Colonic mucosa (tissue), 4 donors: ENCODE measurements around the gene CCDC107. TPM values are rescaled to one million over a fixed set of nuclear protein-coding genes. Genes with fewer than 3 reads are reported as not detected.

ENCODE experiments used
- DNase-seq: peaks from one replicate; pipeline ENCODE4 v3.0.0-alpha.2; 2020
- H3K27ac ChIP-seq: fragments of 200-600 bp; one replicate; pipeline ENCODE4 v1.8.0; 2021
- H3K27me3 ChIP-seq: fragments of 200-600 bp; one replicate; pipeline ENCODE4 v1.8.0; 2021
- H3K36me3 ChIP-seq: fragments of 200-600 bp; one replicate; pipeline ENCODE4 v1.8.0; 2021
- H3K4me1 ChIP-seq: fragments of 200-600 bp; one replicate; pipeline ENCODE4 v1.8.0; 2021; ENCODE audit warnings: mild to moderate bottlenecking
- H3K4me3 ChIP-seq: fragments of 200-600 bp; one replicate; pipeline ENCODE4 v1.8.0; 2021
- H3K9ac ChIP-seq, 2 donors: one replicate each; pipeline ENCODE4 v1.7.0; 2013; ENCODE audit warnings: control low read depth in 2 of 2, low read depth in 2 of 2, low read length in 2 of 2
- H3K9me3 ChIP-seq: fragments of 200-600 bp; one replicate; pipeline ENCODE4 v1.8.0; 2021
- CTCF ChIP-seq: fragments of 200-600 bp; IDR thresholded peaks from one replicate; pipeline ENCODE4 v1.8.0; 2022; ENCODE audit warnings: antibody characterized with exemption, mild to moderate bottlenecking
- intact Hi-C: fragments of 100-400 bp; cut with DNase I; formaldehyde crosslinking; loops from one replicate; pipeline ENCODE4 v1.14.1; 2022
- total RNA-seq, 2 donors: library from RNA; stranded (reverse); fragmentation: NEBNext Ultra II Directional in 1 of 2; extraction: Animal tissue kit (Norgen Biotek cat#: 25700) in 1 of 2; gene quantifications; one replicate each; pipeline ENCODE4 v1.2.1, GENCODE V29; 2021
- donor health status: healthy.
- donor health status: DM: no; HTN: no; CAD: no.
- donor health status: DM: no; HTN: no; CAD: no.

CCDC107 gene
- total RNA-seq, 2 donors from 2014 or later, result 19.4 to 38.3 TPM

GRCh38 chr9:35700942-35701341 is 42.9 kb downstream of the CCDC107 start:
- Histone ChIP-seq H3K4me3 (no peak overlapping the region), H3K9ac (no peak overlapping the region), H3K4me1 (no peaks in the 10 kb centered on the region), H3K27me3 (no peaks in the 10 kb centered on the region), H3K27ac (no peak overlapping the region), H3K9me3 (no peaks in the 10 kb centered on the region), H3K36me3 (peaks cover 61% of the 10 kb centered on the region)
- intact Hi-C loops, result no loop called here
- TF ChIP-seq CTCF, result no peak
- no peak for DNase-seq

GRCh38 chr9:35702696-35703095 is 44.6 kb downstream of the CCDC107 start:
- Histone ChIP-seq H3K4me3 (no peak overlapping the region), H3K27ac (no peak overlapping the region)
- intact Hi-C loops, result no loop called here

GRCh38 chr9:35703906-35704672 is 46.0 kb downstream of the CCDC107 start:
- intact Hi-C loops, result no loop called here
- Histone ChIP-seq H3K27ac (no peak overlapping the region), H3K4me3 (no peak overlapping the region), H3K27me3 (no peaks in the 10 kb centered on the region), H3K9me3 (no peaks in the 10 kb centered on the region), H3K9ac (no peak overlapping the region), H3K36me3 (peaks cover 73% of the 10 kb centered on the region), H3K4me1 (no peaks in the 10 kb centered on the region)
- no peak for DNase-seq
- TF ChIP-seq CTCF, result no peak

More at GRCh38 chr9:35702696-35703095, 44.6 kb downstream of the CCDC107 start:
- Histone ChIP-seq H3K9me3 (no peaks in the 10 kb centered on the region), H3K27me3 (no peaks in the 10 kb centered on the region), H3K36me3 (peaks cover 78% of the 10 kb centered on the region), H3K9ac (no peak overlapping the region), H3K4me1 (no peaks in the 10 kb centered on the region)
- no peak for TF ChIP-seq CTCF
- DNase-seq, result no peak

- no peak for TF ChIP-seq CTCF
- no peaks in the 10 kb centered on the region for H3K9me3 ChIP-seq
- no peak for DNase-seq
- H3K4me1 ChIP-seq, result no peaks in the 10 kb centered on the region
- intact Hi-C loops, result no loop called here
- no peak overlapping the region for H3K27ac ChIP-seq
- peaks cover 65% of the 10 kb centered on the region for H3K36me3 ChIP-seq
- H3K9ac ChIP-seq, result no peak overlapping the region
- H3K4me3 ChIP-seq, result no peak overlapping the region
- H3K27me3 ChIP-seq, result no peaks in the 10 kb centered on the region
Observed at GRCh38 chr9:35705372-35705771, 47.3 kb downstream of the CCDC107 start.

GRCh38 chr9:35705836-35706430 is 47.8 kb downstream of the CCDC107 start:
- Histone ChIP-seq H3K9me3 (no peaks in the 10 kb centered on the region), H3K4me3 (no peak overlapping the region), H3K27ac (no peak overlapping the region), H3K4me1 (no peaks in the 10 kb centered on the region), H3K36me3 (peaks cover 66% of the 10 kb centered on the region), H3K27me3 (no peaks in the 10 kb centered on the region), H3K9ac (no peak overlapping the region)
- DNase-seq, result no peak
- intact Hi-C loops, result no loop called here
- no peak for TF ChIP-seq CTCF
